Measurements from ENCODE around the gene HIVEP2.

The HIVEP2 gene

GRCh38 chr6:142822383-142822782, 122.6 kb downstream of the HIVEP2 start:
- no peak for TF ChIP-seq ZNF274 (IDR thresholded peaks at IDR 0.05; ENCODE audit: low read depth, low read length)
- no peak for TF ChIP-seq SUZ12 (IDR thresholded peaks at IDR 0.05; ENCODE audit: extremely low read depth, insufficient read depth, insufficient read length)
- no peak for TF ChIP-seq YY1 (IDR thresholded peaks at IDR 0.05; ENCODE audit: insufficient read depth, insufficient read length)
- no peak for DNase-seq (ENCODE audit: low read depth, low spot score)
- no peaks in the 10 kb centered on the region for H3K4me1 ChIP-seq (ENCODE audit: insufficient read depth, insufficient read length)
- no peak overlapping the region for H3K4me3 ChIP-seq (ENCODE audit: insufficient read length, low read depth)
- H3K9ac ChIP-seq (ENCODE audit: insufficient read length, low read depth): no peak overlapping the region
- no peaks in the 10 kb centered on the region for H3K9me3 ChIP-seq (ENCODE audit: insufficient read depth, low read length)
- H3K27me3 ChIP-seq (ENCODE audit: insufficient read depth, insufficient read length): no peaks in the 10 kb centered on the region
- no peaks in the 10 kb centered on the region for H3K36me3 ChIP-seq (ENCODE audit: insufficient read depth, insufficient read length, low read length)

- Histone ChIP-seq H3K4me3 (ENCODE audit: insufficient read length, low read depth) (no peak overlapping the region), H3K9ac (ENCODE audit: insufficient read length, low read depth) (no peak overlapping the region), H3K9me3 (ENCODE audit: insufficient read depth, low read length) (no peaks in the 10 kb centered on the region), H3K27me3 (ENCODE audit: insufficient read depth, insufficient read length) (no peaks in the 10 kb centered on the region), H3K4me1 (ENCODE audit: insufficient read depth, insufficient read length) (no peaks in the 10 kb centered on the region), H3K36me3 (ENCODE audit: insufficient read depth, insufficient read length, low read length) (no peaks in the 10 kb centered on the region)
- TF ChIP-seq YY1 (IDR thresholded peaks at IDR 0.05; ENCODE audit: insufficient read depth, insufficient read length): no peak
- TF ChIP-seq SUZ12 (IDR thresholded peaks at IDR 0.05; ENCODE audit: extremely low read depth, insufficient read depth, insufficient read length): no peak
- no peak for TF ChIP-seq ZNF274 (IDR thresholded peaks at IDR 0.05; ENCODE audit: low read depth, low read length)
- DNase-seq (ENCODE audit: low read depth, low spot score): no peak
Observed at GRCh38 chr6:142821860-142822259, 123.1 kb downstream of the HIVEP2 start.

GRCh38 chr6:142821164-142821716, 123.7 kb downstream of the HIVEP2 start:
- DNase-seq (ENCODE audit: low read depth, low spot score): no peak
- TF ChIP-seq ZNF274 (IDR thresholded peaks at IDR 0.05; ENCODE audit: low read depth, low read length) (no peak), YY1 (IDR thresholded peaks at IDR 0.05; ENCODE audit: insufficient read depth, insufficient read length) (no peak), SUZ12 (IDR thresholded peaks at IDR 0.05; ENCODE audit: extremely low read depth, insufficient read depth, insufficient read length) (no peak)
- no peak overlapping the region for H3K4me3 ChIP-seq (ENCODE audit: insufficient read length, low read depth)
- H3K27me3 ChIP-seq (ENCODE audit: insufficient read depth, insufficient read length): no peaks in the 10 kb centered on the region
- no peaks in the 10 kb centered on the region for H3K4me1 ChIP-seq (ENCODE audit: insufficient read depth, insufficient read length)
- H3K36me3 ChIP-seq (ENCODE audit: insufficient read depth, insufficient read length, low read length): no peaks in the 10 kb centered on the region
- no peaks in the 10 kb centered on the region for H3K9me3 ChIP-seq (ENCODE audit: insufficient read depth, low read length)
- no peak overlapping the region for H3K9ac ChIP-seq (ENCODE audit: insufficient read length, low read depth)

GRCh38 chr6:142820338-142821051, 124.5 kb downstream of the HIVEP2 start:
- no peak for TF ChIP-seq YY1 (IDR thresholded peaks at IDR 0.05; ENCODE audit: insufficient read depth, insufficient read length)
- no peak for TF ChIP-seq ZNF274 (IDR thresholded peaks at IDR 0.05; ENCODE audit: low read depth, low read length)
- TF ChIP-seq SUZ12 (IDR thresholded peaks at IDR 0.05; ENCODE audit: extremely low read depth, insufficient read depth, insufficient read length): no peak
- Histone ChIP-seq H3K9ac (ENCODE audit: insufficient read length, low read depth) (no peak overlapping the region), H3K27me3 (ENCODE audit: insufficient read depth, insufficient read length) (no peaks in the 10 kb centered on the region), H3K36me3 (ENCODE audit: insufficient read depth, insufficient read length, low read length) (no peaks in the 10 kb centered on the region), H3K4me1 (ENCODE audit: insufficient read depth, insufficient read length) (no peaks in the 10 kb centered on the region), H3K4me3 (ENCODE audit: insufficient read length, low read depth) (no peak overlapping the region), H3K9me3 (ENCODE audit: insufficient read depth, low read length) (no peaks in the 10 kb centered on the region)
- DNase-seq (ENCODE audit: low read depth, low spot score): no peak

DNA sequence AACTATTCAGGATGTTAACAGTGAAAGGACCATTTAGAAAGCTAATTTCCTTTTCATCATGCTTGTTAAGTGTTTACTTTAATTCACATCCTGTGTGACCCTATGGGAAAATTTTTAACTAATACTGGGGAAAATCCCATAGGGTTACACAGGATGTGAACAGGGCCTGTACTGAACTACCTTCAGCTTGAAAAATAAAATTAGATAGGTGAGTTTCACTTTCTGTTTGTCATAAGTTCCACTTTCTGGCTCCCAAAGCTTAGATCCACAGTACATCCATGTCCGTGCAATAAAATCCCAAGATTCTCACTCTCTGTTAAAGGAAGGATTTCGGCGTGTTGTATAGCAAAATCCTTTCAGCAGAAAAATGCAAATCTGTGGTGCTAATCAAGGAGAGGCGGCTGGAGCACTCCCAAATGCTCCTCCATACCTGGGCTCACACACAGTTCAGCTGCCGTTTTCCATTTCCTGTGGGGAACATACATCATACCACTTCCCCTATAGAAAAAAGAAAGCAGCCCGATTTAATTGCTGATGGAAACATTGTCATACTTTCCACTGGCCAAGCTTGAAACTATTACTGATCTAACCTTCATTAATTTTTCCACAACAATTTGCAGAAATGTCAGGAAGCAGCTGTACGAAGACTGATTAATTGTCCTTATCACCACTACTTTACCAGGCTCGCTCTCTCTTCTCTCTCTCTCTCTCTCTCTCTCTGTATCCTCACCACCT, 125.2 kb downstream of the HIVEP2 start:
- H3K27me3 ChIP-seq (ENCODE audit: insufficient read depth, insufficient read length): no peaks in the 10 kb centered on the region
- no peaks in the 10 kb centered on the region for H3K9me3 ChIP-seq (ENCODE audit: insufficient read depth, low read length)
- DNase-seq (ENCODE audit: low read depth, low spot score): no peak
- no peaks in the 10 kb centered on the region for H3K4me1 ChIP-seq (ENCODE audit: insufficient read depth, insufficient read length)
- no peak for TF ChIP-seq ZNF274 (IDR thresholded peaks at IDR 0.05; ENCODE audit: low read depth, low read length)
- no peak for TF ChIP-seq YY1 (IDR thresholded peaks at IDR 0.05; ENCODE audit: insufficient read depth, insufficient read length)
- TF ChIP-seq SUZ12 (IDR thresholded peaks at IDR 0.05; ENCODE audit: extremely low read depth, insufficient read depth, insufficient read length): no peak
- no peak overlapping the region for H3K4me3 ChIP-seq (ENCODE audit: insufficient read length, low read depth)
- H3K36me3 ChIP-seq (ENCODE audit: insufficient read depth, insufficient read length, low read length): no peaks in the 10 kb centered on the region
- H3K9ac ChIP-seq (ENCODE audit: insufficient read length, low read depth): no peak overlapping the region

DNA sequence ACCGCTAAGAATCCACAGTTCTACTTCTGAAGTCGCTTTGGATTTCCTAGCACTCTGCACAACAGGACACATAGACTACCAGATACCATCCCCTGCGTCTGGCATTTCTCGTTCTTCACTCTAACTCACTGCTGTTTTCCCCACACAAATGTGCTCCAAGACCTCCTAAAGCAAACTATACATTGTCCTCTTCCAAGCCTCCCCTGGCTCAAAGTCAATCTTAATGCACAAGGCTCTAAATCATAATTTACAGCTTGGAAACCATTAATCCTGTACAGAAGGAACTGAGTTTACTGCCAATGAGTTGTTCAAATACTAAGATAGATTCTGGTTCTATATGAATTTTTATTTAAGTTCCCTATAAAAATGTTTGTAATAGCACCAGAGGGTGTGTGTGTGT, 128.5 kb downstream of the HIVEP2 start:
- Histone ChIP-seq H3K9ac (ENCODE audit: insufficient read length, low read depth) (no peak overlapping the region), H3K9me3 (ENCODE audit: insufficient read depth, low read length) (no peaks in the 10 kb centered on the region), H3K27me3 (ENCODE audit: insufficient read depth, insufficient read length) (no peaks in the 10 kb centered on the region), H3K36me3 (ENCODE audit: insufficient read depth, insufficient read length, low read length) (no peaks in the 10 kb centered on the region), H3K4me1 (ENCODE audit: insufficient read depth, insufficient read length) (no peaks in the 10 kb centered on the region), H3K4me3 (ENCODE audit: insufficient read length, low read depth) (no peak overlapping the region)
- no peak for DNase-seq (ENCODE audit: low read depth, low spot score)
- TF ChIP-seq YY1 (IDR thresholded peaks at IDR 0.05; ENCODE audit: insufficient read depth, insufficient read length) (no peak), SUZ12 (IDR thresholded peaks at IDR 0.05; ENCODE audit: extremely low read depth, insufficient read depth, insufficient read length) (no peak), ZNF274 (IDR thresholded peaks at IDR 0.05; ENCODE audit: low read depth, low read length) (no peak)

GRCh38 chr6:142816031-142816430, 128.9 kb downstream of the HIVEP2 start:
- no peaks in the 10 kb centered on the region for H3K4me1 ChIP-seq (ENCODE audit: insufficient read depth, insufficient read length)
- TF ChIP-seq YY1 (IDR thresholded peaks at IDR 0.05; ENCODE audit: insufficient read depth, insufficient read length) (no peak), SUZ12 (IDR thresholded peaks at IDR 0.05; ENCODE audit: extremely low read depth, insufficient read depth, insufficient read length) (no peak), ZNF274 (IDR thresholded peaks at IDR 0.05; ENCODE audit: low read depth, low read length) (no peak)
- H3K27me3 ChIP-seq (ENCODE audit: insufficient read depth, insufficient read length): no peaks in the 10 kb centered on the region
- no peak overlapping the region for H3K9ac ChIP-seq (ENCODE audit: insufficient read length, low read depth)
- H3K4me3 ChIP-seq (ENCODE audit: insufficient read length, low read depth): no peak overlapping the region
- no peak for DNase-seq (ENCODE audit: low read depth, low spot score)
- no peaks in the 10 kb centered on the region for H3K9me3 ChIP-seq (ENCODE audit: insufficient read depth, low read length)
- no peaks in the 10 kb centered on the region for H3K36me3 ChIP-seq (ENCODE audit: insufficient read depth, insufficient read length, low read length)
